GM18870 (cell line): ENCODE data around the gene KSR2.

ENCODE experiments used
- ATAC-seq: cut with Tn5 transposase; IDR thresholded peaks from one replicate; pipeline ENCODE4 v1.9.1; 2021; ENCODE audit warnings: moderate library complexity; ENCODE audit not compliant: unreplicated experiment

KSR2 gene

GRCh38 chr12:117470804-117471203 lies 498.0 kb downstream of the KSR2 start:
- ATAC-seq = no peak

- no peak for ATAC-seq
These were observed 498.8 kb downstream of the KSR2 start for GRCh38 chr12:117469883-117470483.

GRCh38 chr12:117468016-117468415 lies 500.8 kb downstream of the KSR2 start:
- ATAC-seq = no peak

- ATAC-seq = no peak
These were observed 501.2 kb downstream of the KSR2 start for GRCh38 chr12:117467588-117467987.

GRCh38 chr12:117466677-117467362 lies 502.0 kb downstream of the KSR2 start:
- ATAC-seq = no peak

- ATAC-seq = no peak
These were observed 507.1 kb downstream of the KSR2 start for GRCh38 chr12:117461732-117462131.

- no peak for ATAC-seq
These were observed 509.6 kb downstream of the KSR2 start for GRCh38 chr12:117459229-117459628.

- ATAC-seq = no peak
These were observed 511.6 kb downstream of the KSR2 start for GRCh38 chr12:117457189-117457588.

- ATAC-seq = no peak
These were observed 512.7 kb downstream of the KSR2 start for GRCh38 chr12:117456076-117456475.

- ATAC-seq = no peak
These were observed 514.8 kb downstream of the KSR2 start for GRCh38 chr12:117453961-117454360.

GRCh38 chr12:117452112-117452511 lies 516.7 kb downstream of the KSR2 start:
- no peak for ATAC-seq

- ATAC-seq = no peak
These were observed 518.6 kb downstream of the KSR2 start for GRCh38 chr12:117450209-117450608.

GRCh38 chr12:117447665-117448366 lies 521.0 kb downstream of the KSR2 start:
- no peak for ATAC-seq

GRCh38 chr12:117444781-117445180 lies 524.0 kb downstream of the KSR2 start:
- ATAC-seq = no peak

GRCh38 chr12:117441751-117442150 lies 527.0 kb downstream of the KSR2 start:
- ATAC-seq = no peak

- ATAC-seq = no peak
These were observed 528.4 kb downstream of the KSR2 start for GRCh38 chr12:117440384-117440783.

GRCh38 chr12:117439531-117440001 lies 529.2 kb downstream of the KSR2 start:
- no peak for ATAC-seq

GRCh38 chr12:117438809-117439208 lies 530.0 kb downstream of the KSR2 start:
- ATAC-seq = no peak

GRCh38 chr12:117437516-117438255 lies 531.1 kb downstream of the KSR2 start:
- ATAC-seq = no peak

- ATAC-seq = no peak
These were observed 534.9 kb downstream of the KSR2 start for GRCh38 chr12:117433878-117434277.

GRCh38 chr12:117430246-117430645 lies 538.5 kb downstream of the KSR2 start:
- no peak for ATAC-seq
